COLO668 (cell line): ENCODE results near the gene FOCAD.

Experiments used
- DNase-seq: peaks from one replicate; lab custom pipeline; 2025; ENCODE audit not compliant: unreplicated experiment; lab: John Stamatoyannopoulos, UW

The FOCAD gene

DNA sequence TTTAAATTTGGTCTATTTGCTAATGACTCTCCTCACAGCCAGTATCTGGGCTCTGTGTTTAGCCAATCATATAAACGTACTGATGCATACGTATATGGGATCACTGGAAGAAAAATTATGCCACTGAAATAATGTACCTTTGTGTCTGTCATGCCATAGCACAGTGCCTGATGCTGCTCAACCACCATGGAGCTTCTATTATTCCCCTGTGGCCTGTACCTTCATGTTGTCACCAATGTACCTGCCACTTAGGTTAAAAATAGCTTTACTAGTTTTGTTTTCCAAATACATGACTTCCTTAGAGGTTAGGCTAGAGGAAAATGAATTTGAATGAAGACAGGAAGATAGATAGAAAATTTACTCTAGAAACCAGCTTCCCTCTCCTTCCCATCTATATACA is 312.8 kb downstream of the FOCAD start:
- no peak for DNase-seq

DNA sequence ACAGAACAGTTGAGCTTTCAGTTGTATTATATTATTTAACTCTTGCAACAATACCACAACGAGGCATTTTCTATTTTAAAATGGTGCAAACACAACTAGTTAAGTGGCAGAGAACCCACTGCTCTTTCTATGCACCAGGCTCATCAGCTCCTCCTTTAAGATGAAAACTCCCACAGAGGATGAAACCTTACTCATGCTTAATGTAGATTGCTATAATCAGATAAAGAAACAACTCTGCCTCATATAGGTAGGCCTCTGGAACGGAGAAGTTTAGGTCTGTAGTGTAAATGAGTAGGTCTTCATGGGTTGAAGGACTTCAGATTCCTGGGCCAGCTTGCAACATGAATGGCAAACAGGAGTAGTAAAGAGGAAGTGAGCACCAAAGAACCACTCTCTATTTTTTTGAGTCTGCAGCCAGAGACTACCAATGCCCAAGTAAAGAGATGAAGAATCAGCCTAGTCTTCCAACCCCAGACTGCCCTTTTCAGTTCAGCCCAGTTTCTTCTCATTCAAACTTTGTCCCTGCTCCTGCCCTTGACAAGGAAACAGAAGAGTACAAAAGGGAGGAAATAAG is 313.5 kb downstream of the FOCAD start:
- no peak for DNase-seq

DNA sequence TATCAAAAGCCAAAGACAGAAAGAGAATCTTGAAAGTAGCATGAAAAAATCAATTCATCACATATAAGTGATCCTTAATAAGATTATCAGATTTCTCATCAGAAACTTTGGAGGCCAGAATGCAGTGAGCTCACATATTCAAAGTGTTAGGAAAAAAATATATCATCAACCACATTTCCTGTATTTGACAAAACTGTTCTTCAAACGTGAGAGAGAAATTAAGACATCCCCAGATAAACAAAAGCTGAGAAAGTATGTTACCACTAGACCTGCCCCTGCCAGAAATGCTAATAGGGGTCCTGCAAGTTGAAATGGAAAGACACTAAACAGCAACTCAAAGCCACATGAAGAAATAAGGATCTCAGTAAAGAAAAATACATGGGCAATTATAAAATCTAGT is 317.5 kb downstream of the FOCAD start:
- DNase-seq, result no peak

DNA sequence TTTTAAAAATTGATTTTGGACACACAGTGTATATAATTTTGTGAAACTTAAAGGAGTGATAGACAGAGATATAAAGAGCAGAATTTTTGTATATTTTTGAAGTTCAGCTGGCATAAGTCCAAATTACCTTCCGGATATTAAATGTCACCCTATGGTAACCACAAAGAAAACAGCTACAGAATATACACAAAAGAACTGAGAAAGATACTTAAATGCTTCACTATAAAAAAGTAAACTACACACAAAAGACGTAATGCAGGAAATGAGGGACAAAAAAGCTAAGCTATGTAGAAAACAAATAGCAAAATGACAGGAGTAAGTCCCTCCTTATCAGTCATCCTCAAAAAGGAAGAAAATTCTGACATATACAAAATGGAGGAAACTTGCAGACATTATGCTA is 318.0 kb downstream of the FOCAD start:
- no peak for DNase-seq

DNA sequence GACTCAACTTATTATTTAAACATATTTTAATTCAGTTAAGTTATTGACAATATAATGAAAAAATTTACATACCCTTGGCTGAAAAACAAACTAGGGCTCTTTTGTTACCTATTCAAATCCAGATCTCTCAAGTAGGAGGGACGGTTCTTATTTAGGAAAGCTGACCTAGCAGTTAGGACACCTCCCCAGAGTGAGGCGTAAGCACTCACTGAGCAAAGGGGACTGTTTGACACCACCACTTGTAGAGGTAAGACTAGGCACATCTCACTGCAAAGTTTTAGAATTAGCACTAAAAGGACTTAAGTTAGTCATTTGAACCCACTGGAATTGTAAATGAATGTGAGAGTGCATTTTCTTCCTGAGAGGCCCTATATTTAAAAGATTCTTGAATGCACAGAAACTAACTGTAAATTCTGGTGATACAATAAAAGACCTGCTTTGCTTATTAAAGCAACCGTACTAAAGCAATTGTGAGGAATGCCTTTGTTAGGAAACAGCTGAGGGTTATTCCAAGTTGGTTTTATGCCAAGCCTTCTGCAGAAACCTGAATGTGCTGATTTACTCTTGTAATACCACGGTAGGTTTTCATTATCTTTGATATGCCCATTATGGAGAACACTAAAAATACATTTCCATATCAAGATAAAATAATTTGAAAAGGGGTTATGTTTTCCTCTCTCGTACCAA is 331.2 kb downstream of the FOCAD start:
- DNase-seq, result no peak

DNA sequence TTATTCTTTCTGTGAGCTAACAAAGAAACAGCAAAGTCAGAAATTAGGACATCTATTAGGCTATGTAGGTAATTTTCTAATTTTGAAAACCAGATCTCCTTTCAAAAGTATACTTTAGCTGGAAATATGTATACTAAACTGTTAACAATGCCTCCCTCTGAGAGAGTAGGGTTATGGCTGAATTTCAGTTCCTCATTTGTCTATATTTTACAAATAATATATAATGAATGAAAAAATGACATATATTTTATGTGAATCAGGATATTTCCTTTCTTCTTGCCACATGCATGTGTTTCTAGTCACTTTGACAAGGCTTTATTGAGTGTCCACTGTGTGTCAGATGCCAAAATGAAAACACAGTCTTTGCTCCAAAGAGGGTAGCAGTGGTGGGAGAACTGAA is 331.9 kb downstream of the FOCAD start:
- no peak for DNase-seq

DNA sequence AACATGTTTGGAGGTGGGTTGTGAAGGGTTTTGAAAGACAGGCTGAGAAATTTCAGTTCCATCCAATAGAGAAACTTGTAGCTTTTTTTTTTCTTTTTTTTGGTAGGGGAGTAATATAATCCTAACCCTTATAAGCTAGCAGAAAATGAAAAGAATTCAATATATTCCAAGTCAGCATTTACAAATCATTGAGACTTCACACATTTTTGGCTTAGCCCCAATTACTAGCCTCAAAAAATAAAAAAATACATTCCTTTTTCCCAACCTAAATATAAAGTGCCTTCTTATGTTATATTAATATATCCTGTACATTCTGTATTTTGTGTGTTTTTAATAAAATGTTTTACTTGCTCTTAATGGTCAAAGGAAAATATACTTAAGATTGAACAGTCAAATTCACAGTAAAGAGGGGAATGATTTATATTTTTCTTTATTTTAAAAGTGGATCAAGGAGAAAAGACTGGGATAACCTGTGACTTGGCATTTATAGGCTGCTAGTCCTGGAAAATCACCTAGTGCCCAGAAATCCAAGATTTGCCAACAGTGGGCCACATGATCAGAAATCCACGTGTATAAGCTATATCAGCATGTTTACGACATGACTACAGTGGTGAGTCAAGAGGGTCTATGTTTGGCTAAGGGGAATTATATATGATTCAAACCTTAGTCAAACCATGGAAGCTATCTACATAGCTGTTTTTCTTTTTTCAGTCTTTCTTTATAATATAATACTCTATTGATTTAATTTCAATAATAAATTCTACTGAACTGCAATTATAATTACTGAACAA is 332.8 kb downstream of the FOCAD start:
- no peak for DNase-seq

DNA sequence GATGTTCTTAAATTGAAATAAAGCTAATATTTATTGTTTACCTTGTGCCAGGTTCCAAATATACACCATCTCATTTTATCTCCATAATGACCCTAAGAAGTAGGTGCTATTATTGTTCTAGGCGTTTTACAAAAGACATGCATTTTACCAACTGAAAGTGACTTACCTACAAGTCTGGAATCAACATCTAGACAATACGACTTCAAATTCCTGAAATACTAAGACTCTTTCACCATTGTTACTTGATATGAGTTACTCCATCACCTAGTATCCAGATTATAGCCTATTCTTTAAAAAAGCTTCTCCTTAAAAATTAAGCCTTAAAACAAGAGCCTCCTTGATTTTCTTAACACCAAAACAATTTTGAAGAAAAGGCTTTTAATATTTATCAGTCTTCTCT is 334.1 kb downstream of the FOCAD start:
- DNase-seq, result no peak

DNA sequence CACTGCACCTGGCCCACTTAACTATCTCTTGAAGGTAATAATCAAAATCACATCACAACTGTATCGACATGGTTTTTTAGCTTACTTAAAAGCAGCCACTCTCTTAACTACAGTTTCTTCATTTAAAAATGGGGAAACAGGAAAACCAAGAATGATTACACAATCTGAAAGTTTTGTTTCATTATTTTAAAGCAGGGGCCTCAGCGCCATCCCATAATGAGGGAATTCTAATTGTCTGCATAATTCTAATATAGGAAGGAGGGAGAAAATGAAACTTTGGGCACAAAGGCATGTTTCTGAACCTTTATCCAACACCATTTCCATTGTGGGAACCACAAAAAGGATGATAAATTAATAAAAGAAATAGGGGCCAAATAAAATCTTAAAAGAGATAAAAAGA is 339.8 kb downstream of the FOCAD start:
- DNase-seq, result no peak

DNA sequence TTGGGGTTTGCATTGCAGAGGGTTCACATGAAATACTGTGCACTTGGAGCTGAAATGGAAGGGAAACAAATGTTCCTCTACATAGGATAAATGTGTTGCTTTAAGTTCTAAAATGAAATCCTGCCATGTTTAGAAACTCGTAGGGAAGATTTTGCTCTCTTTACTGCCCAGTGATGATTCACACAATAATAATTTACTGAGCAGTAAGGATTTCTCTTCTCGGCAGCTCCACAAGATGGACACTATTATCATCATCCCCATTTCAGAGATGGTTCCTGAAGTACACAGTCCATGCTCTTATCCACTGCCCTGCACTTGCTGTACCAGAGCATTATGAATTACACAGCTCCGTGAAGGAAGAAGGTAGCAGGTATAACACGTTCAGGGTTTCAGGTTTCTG is 343.2 kb downstream of the FOCAD start:
- no peak for DNase-seq

DNA sequence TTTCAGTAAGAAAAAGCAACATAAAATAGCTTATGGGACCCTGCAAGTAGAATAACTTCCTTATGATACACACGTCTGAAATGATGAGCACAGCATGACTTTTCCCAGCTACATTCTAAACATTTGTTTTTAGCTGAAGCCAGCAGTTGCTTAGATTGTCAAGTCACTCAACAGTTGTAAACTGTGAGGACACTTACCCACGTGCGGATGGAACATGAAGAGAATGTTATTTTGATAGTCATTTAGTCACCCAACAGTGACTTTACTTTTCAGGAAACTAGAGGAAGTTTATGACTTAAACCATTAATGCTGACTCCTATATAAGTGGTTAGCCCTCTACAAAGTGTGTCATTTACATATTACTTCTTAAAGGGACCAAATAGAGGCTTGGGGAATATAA is 344.4 kb downstream of the FOCAD start:
- no peak for DNase-seq

DNA sequence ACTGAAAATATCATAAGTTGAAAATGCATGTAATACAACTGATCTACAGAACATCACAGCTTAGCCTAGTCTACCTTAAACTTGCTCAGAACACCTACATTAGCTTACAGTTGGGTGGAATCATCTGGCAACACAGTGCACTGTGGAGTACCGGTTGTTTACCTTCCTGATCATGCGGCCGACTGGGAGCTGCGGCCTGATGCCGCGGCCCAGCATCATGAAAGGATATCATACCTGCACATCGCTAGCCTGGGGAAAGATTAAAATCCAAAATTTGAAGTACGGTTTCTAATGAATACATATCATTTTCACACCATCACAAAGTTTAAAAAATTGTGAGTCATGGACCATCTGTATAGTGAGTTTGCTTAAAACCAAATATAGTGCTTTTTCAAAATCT is 345.6 kb downstream of the FOCAD start:
- DNase-seq, result no peak

DNA sequence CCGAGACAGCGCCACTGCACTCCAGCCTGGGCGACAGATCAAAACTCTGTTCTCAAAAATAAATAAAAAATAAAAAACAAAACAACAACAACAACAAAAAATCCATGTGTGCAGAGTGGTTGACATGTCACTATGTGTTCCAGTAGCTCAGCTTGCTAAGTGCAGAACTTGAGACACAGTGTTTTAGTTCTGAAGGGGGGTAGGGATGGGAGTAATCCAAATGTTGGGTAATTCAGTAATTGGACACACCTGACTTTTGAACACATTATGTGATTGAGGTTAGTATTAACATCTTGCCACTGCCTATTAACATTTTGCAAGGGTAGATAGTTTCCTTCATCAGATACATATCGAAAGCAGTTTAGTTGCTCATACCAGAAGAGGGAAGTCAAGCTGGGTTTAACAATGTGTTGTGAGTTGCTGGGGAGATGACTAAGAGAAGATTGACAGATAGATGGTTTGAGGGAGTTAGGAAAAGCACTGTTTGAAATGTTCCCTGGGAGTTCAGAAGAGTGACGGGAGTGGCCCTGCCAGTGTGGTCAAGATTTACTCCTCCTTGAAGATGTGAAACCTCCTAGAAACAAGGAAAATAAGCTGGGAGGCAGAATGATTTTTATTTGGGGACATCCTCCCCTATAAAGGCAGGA is 346.5 kb downstream of the FOCAD start:
- no peak for DNase-seq

DNA sequence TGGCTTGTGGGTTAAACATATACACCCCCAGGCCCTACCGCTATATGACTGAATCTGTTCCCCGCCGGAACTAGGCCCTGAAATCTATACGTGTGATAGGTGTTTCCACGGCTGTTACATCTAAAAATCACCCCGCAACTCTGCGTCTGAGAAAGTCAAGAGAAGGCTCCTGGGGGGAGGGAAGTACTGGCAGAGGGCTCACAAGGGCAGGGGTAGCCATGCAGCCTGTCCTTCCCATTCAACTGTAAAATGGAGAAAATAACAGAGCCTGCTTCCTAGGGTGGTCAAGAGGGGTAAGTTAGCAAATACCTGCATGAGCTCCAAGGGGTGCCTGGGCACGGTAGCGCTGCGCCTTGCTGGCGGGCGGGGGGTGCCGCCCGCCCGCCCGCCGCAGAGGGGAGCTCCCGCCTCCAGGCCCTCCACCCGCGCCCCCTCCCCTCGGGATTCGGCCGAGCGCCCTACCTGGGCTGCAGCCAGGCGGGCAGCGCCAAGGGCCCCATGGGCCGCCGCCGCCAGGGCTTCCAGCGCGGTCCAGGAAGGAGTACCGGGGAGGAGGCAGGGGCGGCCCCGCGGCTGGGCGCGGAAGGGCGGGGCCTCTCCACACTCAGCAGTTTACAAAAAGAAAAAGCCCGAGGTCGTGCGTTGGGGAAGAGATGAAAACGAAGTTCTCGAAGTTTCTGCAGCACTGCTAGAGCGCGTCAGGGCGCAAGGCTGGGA is 347.2 kb downstream of the FOCAD start, which contains the start of gene HACD4:
TSS of gene HACD4 (minus strand) at position 550 of the 717 bp plus-strand sequence. CDS start at position 500, 50 bp downstream.
- DNase-seq, result peak; percentile 40

DNA sequence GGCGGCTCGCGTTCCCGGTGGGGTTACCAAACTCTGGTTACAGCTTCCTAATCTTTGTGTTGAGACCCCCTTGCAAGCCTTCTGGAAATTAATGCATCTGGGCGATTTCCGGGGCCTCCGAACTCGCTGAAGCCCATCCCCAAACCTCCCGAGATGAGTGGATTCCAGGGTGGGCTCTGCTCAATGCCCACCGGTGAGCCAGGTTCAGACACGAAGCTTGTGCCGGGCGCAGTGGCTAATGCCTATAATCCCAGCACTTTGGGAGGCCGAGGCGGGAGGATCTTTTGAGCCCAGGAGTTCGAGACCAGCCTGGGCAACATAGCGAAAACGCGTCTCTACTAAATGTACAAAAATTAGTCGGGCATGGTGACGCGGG is 347.7 kb downstream of the FOCAD start:
- DNase-seq, result no peak

DNA sequence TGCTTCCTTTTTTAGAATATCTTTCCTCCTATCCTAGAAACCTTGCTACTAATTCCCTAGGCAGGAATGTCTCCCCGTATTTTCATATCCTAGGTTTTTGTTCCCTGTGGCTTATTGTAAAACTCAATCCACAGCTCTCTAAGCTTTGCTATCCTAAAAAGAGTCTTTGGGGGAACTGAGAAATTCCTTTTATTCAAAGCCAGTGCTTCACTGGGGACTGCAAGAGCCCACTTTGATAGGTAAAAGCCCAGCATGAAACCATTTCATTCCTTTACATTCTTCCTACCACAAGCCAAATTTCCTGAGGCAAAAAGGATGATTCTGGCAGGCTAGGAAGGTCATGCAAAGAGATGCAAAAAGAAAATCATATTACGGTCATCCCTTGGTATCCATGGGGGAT is 353.2 kb downstream of the FOCAD start:
- no peak for DNase-seq

DNA sequence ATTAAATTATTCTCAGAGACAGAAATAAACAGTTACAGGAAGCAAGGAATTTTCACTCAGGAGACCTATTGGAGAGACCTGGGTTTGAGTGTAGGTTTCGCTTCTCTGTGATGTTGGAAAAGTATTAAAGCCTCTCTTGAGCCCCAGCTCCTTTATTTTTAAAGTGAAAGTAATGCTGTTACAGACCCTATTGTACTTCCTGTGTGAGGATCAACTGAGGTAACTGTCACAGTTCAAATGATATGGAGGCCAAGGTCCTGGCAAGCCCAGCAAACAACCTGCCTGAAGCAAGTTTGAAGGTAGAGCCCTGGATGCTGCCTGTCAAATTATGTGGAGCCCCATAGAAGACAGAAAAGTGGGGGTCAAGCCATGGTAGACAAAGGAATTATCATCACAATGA is 355.2 kb downstream of the FOCAD start:
- no peak for DNase-seq

DNA sequence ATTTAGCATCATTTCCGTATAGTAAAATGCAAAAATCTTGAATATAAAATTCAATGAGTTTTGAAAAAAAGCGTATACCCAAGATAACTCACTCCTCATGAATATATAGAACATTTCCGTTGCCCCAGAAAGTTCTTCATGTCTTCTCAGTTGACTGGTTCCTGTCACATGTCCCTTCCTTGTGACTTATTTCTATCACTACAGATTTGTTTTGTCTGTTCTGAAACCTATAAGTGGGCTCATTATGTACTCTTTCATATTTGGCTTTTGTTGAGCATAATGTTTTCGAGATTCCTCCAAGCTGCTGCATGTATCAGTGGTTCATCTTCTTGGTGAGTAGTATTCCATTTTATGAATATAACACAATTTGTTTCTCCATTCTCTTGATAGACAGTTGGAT is 358.4 kb downstream of the FOCAD start:
- DNase-seq, result no peak

DNA sequence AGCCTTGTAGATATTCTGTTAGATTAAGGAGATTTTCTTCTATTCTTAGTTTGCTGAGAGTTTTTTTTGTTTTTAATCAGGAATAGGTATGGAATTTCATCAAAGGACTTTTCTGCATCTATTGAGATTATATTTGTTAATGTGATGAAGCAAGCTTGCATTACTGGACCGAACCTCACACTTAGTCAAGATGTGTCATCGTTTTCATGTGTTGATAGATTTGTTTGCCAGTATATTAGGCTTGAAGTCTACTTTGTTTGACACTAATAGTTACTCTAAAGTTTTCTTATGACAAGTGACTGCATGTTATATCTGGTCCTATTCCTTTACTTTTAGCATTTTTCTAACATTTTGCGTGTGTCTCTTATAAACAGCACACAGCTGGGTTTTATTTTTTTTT is 359.8 kb downstream of the FOCAD start:
- no peak for DNase-seq
